GM18951 (cell line): Measurements from ENCODE around the gene EVA1C.

ENCODE experiments used
- POLR2A ChIP-seq: IDR thresholded peaks from 4 replicates; pipeline ENCODE4 v1.6.1; 2011; ENCODE audit warnings: mild to moderate bottlenecking; ENCODE audit not compliant: insufficient read length, insufficient read depth; ENCODE audit errors: extremely low read depth
- in situ Hi-C: fragments of 300-500 bp; cut with MboI; formaldehyde crosslinking; loops from one replicate; pipeline ENCODE4 v1.12.0; 2022; ENCODE audit warnings: low sequenced_read_pairs, mixed read lengths, inconsistent platforms; ENCODE audit not compliant: unreplicated experiment

Gene EVA1C

DNA sequence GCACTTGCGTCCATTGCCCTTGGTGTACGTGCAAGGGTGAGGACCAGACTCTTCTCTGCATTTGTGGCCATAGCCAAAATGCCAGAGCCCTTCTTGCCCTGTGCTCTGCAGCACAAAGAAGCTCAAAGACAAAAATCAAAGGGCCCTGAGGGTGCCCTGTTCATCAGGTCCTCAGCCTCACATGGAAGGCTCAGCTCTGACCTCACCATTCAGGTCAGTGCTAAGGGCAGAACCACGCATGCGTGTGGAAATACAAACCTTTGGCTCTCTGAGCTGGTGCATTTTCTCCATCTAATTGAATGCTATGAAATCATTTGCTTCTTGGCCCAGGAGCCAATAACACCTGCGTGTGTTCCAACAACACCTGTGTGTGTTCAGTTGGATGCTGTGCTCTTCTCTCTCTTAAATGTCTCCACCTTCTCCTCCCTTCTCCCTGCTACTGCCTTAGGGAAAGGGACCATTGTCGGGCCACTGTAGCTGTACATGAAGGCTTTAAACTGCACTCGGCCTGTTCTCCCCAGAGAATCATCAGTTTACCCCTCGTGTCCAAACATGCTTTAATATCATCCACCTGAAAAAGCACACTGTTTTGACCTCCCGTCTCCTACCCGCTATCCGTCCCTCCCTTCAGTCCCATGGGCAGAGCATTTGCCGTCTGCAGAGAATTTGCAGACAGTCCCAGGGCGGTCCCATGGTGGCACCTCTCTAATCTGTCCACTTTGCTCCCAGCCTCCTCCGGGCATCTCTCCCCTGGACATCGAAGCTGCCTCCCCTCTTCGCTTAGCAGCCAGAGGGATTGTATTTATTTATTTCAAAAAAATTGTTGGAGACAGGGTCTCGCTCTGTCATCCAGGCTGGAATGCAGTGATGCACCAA is 60.6 kb downstream of the EVA1C start:
- in situ Hi-C loops = no loop called here
- no peak for TF ChIP-seq POLR2A

DNA sequence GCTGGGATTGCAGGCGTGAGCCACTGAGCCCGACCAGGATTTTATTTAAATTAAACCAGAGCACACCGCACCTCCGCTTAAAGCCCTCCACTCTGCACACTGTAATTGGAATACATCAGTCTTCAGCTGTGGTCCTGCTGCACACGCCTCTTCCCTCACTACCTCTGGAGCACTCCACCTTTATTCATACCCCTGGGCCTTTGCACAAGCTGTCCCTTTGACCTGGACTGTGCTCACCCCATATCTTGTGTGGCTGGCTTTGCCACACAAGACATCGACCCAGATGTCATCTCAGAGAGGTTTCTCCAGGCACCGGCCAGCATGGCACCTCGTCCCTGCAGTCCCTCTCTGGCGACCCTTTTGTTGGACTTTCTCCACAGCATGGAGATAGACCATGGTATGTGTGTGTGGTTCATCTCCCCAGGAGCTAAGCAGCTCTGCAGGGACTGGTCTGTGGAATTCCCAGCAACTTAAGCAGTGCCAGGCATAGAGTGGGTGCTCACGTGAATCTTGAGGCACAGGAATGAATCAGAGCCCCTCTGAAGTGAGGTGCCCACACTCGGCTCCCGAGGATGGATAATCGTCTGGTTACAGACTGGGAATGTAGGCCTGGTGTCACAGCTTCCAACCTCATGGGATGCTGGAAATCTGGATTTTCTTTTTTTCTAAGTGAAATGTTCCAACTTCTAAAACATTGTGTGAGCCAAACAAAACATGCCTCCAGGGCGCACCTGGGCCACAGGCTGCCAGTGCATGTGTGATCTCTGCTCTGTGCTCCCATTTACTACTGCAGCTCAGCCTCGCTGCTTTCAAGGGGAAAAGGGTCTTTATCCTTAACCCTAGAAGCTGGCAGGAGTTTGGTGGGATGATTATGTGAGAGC is 61.9 kb downstream of the EVA1C start:
- no peak for TF ChIP-seq POLR2A
- in situ Hi-C loops = no loop called here

DNA sequence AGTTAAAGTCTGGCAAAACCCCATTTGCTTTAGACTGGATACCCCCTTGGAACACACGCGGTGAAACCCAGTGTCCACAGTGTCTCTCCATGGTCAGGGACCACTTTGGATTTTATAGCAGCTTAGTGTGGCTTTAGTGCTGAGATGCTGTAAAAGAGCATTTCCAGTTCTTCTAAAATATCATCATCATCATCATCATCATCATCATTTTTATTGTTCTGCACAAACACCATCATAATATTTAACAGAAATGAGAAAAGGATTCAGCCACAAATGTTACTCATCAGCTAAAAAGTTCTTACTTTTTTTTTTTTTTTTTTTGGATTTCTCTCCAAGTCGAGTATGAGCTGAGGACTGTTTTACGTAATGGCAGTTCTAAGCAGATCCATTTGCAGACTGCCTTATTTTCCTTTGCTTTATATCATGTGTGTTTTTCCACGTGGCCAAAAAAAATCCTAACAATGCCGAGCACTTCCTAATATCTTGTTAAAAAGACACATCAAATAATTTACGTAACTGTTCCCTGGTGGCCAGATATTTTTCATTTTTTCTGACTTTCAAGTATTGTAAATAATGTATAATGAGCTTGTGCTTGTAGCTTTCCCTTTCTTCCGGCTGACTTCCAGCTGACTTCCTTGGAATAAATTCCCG is 62.8 kb downstream of the EVA1C start:
- TF ChIP-seq POLR2A = no peak
- in situ Hi-C loops = no loop called here

DNA sequence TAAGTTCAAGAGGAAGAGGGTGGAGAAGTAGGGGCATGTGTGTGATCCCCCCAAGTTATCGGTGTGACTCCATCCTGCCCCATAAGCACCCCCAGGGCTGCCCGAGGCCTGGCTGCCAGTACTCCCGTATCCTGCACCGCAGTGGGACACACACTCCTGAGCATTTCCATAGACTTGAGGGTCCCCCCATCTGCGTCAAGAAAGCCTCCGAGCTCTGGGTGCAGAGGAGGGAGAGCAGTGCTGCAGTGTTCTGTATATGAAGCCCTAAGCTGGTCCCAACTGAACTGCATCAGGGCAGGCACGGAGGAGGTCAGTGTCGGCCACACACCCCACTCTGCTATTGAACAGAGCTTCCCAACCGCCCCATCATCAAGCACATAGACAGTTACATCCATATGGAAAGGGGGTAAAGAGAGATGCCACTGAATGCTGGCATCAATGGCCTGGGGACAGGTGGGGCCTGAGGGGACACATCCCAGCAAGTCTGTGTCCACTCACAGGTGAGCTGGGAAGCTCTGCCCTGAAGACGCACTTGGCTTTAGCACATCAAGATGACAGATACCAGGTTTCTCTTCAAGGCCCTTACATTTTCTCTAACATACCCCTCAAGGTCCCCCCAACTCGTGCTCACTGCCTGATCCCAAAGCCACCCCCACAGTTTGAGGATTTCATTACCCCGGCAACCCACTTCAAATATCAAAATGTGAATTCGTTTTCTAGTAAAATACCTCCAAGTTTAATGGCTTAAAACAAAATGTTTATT is 64.3 kb downstream of the EVA1C start:
- no peak for TF ChIP-seq POLR2A
- in situ Hi-C loops = no loop called here

DNA sequence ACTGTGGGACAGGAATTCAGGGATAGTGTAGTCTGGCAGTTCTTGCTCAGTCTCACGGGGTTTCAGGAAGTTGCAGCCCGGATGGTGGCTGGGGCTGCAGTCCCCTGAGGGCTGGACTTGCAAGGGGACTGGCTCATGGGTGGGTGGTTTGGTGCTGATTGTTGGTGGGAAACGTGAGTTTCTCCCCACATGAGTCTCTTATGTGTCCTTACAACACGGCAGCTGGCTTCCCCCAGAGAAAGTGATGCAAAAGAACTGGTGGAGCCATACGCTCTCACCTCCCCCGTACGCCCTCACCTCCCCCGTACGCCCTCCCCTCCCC is 64.9 kb downstream of the EVA1C start:
- in situ Hi-C loops = no loop called here
- TF ChIP-seq POLR2A = no peak

DNA sequence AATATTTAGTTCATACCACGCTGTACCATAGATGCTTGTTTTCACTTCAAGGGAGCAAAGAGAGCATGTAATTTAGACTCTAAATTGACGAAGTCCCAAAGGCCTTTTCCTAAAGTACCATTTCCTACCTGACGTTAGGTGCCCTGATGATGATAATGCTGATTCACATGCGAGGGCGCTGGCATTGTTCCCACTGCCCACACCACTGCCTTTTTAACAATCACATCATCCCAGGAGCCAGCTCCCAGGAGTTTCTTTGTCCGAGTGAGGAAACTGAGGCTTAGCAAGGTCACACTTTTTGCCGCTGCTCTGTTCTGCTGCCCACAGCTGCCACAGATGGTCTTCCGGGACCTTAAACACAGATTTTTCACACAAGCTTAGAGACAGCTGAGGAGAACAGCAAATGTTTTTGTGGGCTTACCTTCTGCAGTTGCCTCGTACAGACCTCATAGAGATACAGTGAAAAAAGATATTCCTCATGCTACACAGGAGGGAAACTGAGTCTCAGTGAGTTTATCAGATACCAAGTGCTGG is 69.4 kb downstream of the EVA1C start:
- in situ Hi-C loops = no loop called here
- TF ChIP-seq POLR2A = no peak

DNA sequence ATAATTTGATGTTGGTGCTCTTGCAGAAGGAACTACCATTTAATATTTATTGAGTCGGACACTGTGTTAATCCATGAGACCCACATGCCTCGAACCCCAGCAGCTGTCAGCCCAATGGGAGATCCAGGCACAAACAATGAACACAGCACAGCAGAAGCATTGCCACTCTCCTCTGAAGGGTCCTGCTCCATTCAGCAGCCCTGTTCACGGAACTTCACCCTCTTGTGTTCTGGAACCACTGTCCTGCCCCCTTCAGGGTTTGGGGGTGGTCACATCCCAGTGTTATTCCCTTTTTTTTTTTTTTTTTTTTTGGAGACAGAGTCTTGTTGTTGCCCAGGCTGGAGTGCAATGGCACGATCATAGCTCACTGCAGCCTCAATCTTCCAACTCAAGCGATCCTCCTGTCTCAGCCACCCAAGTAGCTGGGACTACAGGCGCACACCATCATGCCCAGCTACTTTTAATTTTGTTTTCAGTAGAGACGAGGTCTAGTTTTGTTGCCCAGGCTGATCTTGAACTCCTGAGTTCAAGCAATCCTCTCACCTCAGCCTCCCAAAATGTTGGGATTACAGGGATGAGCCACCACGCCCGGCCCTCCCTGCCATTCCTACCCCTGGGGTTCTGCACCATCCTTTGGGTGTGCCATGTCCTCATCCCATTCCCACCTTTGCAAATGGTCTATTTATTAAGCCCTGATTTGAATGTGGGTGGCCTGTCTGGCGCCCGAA is 70.2 kb downstream of the EVA1C start:
- in situ Hi-C loops = no loop called here
- no peak for TF ChIP-seq POLR2A

DNA sequence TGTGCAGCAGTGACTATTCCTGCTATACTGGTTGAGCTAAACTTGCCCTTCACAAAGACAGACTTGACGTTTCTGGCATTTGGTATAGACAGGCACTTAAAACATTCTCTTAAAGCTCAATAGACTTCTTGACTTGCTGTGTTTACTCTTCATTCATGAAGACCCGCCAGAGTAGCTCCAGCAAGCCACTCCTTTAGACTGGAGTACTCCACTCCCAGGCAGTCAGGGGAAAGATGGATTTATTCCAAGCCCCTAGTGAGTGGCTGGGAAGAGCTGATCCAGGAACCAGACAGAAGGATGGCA is 70.7 kb downstream of the EVA1C start:
- in situ Hi-C loops = no loop called here
- TF ChIP-seq POLR2A = no peak

DNA sequence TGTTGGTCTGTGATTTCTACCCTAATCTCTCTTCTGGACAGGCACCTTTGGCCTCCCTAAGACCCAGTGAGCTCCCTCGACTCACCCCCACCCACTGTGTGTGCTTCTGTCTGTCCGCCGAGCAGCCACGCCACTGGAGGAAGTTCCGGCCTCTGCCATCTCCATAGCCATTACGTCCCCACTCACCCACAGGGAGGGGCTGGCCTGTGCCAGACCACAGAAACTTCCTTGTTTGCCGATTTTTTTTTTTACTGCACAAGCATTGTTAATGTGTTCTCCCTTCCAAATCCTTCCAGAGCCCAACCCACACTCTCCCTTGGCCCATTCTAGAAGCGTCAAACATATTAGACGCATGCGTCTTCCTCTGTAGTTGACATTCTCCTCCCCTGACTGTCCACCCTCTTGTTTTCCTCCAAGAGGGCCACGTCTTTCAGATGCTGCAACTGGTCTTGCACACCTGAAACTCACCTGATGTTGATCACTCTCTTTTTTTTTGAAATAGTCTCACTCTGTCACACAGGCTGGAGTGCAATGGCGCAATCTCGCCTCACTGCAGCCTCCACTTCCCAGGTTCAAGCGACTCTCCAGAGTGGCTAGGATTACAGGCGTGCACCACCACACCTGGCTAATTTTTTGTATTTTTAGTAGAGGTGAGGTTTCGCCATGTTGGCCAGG is 72.3 kb downstream of the EVA1C start:
- in situ Hi-C loops = no loop called here
- TF ChIP-seq POLR2A = no peak

DNA sequence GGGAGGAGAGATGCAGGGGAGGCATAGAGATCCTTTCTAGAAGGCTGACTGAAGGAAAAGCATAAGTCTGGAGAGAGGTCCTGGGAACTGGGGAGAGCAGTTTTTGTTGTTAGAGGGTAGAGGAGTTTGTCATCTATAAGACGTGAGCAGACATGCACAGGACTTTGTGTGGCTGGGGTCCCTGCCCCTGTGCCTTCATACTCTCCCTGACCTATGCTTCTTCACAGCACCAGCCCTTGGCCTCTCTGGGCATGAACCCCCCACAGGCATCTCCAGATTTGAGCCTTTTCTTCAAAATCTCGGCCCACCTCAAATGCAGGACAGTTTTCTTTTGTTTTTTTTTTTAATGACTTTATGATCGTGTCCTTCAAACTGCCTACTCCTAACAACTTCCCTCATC is 79.9 kb downstream of the EVA1C start:
- in situ Hi-C loops = no loop called here
- no peak for TF ChIP-seq POLR2A

DNA sequence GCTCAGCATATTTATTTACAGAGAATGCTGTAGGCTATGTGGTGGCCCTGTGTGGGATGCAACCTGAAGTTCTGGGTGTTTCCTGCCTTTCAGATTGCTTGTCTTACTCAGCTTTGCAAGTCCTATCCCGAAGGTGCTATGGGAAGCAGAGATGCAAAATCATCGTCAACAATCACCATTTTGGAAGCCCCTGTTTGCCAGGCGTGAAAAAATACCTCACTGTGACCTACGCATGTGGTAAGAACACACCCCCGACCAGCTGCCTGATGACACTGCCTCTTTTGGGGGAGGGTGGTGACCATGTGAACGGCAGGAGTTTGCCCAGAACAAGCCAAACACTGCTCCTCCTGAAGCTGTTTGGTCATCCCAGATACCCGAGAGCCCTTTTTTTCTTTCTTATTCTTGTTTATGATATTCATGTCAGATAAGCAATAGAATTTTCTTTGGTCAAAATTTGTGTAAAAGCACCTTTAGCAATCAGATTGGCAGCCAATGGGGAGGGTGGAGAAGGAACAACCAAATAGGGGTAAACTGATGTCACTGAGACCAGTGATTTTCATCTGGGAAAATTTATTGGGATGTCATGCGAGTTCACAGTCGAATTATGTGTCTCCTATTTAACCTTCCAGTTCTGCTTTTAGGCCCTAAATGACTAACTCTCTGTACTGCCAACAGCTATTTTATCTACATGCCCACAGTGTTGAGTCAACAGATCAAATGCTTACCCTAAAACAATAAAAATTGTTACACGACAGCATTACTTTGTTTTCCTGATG is 82.6 kb downstream of the EVA1C start:
- in situ Hi-C loops = no loop called here

More for the DNA sequence above, 82.6 kb downstream of the EVA1C start:
- no peak for TF ChIP-seq POLR2A
